ENCODE results near the gene ZBTB21.

ZBTB21 gene

DNA sequence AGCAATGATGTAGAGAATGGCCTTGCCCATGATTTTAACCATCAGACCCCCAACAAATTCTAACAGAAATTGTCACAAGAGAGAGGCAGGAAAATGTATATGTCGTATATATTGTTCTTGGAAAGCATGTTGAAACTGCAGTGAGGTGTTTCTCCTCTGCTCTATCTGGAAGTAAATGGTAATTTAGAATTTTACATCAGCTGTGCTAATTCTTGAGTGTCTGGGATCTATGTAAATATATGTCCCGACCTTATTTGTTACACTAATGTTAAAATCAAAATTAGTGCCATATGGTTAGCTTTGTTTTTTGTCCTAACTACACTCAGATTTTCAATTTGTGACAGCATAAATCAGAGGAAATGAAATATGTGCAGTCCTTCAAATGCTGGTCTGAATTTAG, 20.5 kb downstream of the ZBTB21 start:
- no peak for DNase-seq

DNA sequence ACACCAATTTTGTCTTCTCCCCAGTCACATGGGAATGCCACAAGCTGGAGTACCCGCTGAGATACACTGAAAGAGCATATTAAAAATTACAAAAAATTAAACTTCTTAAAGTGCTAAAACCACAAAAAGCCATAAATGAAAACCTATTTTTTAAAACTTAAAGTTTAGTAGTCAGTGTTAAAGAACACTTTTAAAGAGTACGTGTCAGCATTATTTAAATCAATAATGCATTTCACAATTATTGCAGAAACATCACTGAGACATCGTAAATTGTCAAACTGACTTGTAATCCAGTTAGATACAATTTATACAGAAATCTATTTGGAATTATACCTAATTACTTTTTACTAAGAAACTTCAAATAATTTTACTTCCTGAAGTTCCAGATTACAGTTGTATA, 22.9 kb downstream of the ZBTB21 start:
- no peak for DNase-seq

DNA sequence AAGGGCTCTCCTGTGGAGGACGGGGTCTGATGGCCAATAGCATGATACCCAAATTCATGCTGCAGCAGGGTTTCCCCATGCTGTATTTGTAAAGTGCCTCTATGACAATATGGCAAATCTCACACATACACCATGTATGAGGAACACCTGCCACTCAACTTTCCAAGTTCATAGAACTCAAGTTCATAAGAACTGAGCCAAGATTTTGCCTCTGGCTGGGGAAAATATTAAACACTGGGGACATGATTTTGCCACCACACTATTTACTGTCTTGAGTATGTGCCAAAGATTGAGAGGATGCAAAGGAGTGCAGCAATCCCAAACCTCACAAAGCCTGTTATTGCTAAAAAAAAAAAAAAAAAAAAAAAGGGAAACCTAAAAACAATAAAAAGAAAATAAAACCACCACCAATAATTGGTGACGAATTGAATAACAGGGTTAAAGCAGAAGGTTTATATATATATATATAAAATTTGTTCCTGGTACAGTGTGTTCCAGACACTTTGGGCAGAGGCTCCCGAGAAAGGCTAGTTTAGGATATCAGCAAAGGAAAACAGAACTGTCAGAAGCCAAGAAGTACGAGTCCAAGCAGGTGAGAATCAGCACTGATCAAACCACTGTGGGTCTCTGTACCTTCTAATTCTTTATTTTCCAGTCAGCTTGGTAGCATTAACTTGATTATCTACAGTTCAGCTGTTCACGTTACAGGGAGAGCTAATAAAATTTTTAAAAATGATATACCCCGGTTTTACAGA, 24.3 kb downstream of the ZBTB21 start:
- DNase-seq: no peak

DNA sequence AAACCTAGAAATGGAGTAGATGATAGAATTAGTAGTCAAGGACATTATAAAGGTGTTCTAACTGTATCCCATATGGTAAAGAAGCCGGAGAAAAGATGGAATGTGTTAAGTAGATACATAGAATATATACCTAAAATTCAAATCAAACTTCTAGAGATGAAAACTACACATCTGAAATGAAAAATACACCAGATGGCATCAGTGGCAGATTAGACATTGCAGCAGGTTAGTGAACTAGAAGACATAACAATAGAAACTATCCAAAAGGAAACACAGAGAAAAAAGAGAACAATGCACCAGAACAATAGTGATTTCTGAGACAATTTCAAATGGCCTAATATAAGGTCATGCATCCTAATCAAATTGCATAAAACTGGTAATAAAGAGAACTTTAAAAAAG, 26.9 kb downstream of the ZBTB21 start:
- no peak for DNase-seq

DNA sequence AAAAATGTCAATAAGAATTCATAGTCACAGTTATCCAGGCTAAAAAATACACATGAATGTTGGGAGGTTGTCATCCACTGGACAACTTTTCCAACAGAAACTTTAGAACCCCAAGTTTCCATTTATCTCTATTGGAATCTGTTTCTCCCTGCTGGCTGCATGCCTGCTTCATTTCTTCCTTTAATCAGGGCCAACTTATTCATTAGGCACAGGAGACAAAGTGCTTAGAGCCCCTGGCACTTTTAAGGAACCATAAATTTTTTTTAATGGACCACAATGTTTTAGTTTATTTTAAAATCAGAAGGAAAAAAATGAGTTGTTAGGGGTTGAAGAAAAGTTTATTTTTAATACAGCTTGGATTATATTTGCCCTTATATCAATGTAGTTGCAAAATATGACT, 29.6 kb downstream of the ZBTB21 start:
- no peak for DNase-seq

DNA sequence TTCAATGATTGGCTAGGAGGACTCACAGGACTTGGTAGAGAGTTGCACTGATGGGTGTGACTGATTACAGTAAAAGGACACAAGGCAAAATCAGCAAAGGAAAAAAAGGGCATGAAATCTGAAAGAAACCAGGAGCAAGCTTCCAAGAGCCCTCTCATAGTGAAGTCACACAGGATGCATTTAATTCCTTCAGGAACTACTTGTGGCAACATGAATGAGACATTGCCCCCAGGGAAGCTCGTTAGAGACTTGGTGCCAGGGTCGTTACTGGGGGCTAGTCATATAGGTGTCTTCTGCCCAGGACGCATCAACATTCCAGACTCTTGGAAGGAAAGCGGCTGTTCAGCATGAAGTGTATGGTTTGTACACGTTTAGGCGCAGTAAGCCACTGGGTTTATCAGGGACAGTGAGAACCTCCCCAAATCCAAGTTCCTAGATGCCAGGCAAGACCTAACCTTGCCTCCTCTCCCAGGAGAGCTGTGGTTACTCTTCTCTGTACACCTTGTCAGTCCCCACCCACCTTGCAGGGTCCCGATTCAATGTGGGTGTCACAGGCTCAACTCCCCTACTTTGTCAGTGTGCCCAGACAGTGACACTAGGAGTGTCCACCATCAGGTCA, 30.3 kb downstream of the ZBTB21 start:
- no peak for DNase-seq

DNA sequence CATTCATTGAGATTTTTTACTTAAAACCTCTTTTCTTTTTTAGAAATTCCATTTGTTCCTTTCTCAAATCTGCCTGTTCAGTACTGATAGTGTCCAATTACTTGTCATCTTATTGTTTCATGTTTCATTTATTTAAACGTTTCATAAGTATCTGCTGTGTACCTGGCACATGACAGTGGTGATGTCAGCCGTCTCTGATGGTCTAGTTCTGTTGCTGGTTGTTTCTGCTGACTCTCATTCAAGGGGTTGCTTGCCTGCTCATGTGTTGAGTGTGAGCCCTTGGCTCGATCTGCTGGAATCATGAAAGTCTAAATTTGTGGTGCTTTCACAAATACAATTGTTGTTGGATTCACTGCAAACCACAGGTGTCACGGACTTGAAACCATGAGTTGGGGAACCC, 30.8 kb downstream of the ZBTB21 start:
- DNase-seq: no peak

DNA sequence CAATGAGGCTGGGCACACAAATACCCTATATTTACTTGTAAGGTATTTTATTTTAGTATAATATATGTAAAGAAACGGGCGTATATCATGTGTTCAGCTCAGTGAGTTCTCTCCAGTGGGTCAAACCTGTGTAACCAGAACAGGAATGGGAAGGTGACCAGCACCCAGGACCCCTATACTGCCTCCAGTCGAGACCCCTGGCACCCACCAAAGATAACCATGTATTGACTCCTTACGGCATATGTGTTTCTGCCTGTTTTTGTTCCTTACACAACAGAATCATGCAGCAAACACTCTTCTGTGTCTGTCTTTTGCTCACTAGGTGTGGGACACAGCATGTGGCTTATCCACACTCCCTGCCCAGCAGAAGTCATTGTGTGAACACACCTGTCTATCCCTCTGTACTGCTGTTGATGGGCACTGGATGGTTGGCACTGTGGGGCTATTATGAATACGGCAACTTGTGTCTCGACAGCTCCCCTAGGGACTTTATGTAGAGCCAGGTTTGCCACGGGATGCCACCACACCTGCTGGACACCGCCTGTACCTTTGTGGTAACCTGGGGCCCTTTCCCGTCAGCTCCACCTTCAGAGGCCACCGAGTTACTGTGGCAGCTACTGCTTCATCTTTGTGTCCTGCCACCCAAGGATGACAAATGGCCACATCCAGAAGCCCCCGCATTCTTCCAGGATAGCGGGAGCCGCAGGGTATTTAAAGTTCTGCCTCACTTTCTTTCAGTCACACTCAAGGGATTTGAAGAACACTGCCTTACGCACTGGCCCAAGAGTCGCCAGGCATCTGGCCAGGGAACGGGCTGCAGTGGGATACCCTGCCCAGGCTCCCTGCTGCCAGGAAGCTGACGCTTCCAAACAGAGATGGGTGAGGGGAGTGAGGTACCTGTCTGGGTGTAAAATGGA, 32.9 kb downstream of the ZBTB21 start:
- no peak for DNase-seq

DNA sequence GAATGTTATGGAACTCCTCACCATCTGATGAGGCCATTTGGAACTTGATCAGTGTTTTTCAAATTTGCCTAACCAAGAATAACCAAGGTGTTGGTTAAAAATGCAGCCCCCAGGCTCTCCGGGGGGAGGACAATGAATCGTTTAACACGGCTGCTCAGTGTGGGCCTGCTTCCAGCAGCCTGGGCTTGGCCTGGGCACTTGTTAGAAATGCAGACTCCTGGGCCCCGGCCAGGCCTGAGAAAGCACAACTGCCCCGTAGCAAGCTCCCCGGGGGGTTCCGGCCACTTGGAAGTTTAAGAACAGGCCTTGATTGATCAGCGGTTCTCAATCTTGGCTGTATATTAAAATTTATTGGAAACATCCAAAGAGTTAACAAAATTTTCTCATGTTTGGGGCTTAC, 33.5 kb downstream of the ZBTB21 start:
- no peak for DNase-seq

DNA sequence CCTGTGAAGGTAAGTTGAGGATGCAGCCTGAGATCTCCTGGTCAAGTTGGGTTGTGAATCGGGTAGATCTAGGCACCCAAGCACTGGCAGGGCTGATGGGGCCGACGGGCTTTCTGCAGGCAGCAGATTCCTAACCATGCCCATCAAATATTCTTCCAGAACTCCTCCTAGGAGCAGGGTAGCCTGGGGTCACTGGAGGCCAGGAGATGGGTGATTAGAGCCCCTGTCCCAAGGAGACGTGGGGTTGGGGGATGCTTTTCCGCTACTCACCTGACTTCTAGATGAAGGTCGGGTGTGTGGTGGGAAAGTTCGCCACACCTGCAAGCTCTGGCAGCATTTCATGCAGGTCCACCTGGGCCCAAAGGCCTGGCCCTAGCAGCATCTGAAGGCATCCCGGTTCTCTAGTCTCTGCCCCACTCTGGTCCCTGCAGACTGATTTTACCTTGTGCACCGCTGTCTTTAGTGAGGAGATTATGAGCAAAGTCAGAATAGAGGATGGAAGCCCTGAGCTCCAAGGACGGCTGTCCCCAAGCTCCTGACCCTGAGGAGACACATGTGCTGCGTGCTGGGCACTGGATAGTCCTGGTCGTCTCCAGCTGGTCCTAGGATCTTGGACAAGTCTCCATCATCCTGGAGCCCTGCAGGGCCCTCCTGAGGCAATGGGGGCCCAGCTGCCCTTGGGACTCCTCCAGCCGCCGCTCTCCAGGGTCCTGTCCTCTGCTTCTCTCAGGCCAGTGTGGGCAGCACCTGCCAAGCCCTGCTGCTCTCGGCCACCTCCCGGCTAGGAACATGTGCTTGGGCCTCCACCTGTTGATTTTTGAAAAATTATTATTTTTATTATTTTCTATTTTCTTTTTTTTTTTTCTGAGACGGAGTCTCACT, 34.5 kb downstream of the ZBTB21 start:
- DNase-seq: no peak

DNA sequence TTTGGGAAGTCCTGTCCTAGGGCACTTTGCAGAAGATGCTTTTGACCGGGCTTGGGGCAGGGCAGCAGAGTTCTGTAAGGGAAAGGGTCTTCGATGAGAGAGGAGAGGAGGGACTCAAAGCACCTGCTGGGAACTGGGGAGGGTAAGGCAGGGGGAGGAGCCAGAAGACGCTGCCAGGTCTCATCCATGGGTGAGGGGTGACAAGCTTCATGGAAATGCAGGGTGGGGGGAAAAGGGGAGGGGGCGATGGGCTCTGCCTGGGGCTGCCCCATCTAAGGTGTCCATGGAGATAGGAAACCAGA, 35.5 kb downstream of the ZBTB21 start:
- no peak for DNase-seq

DNA sequence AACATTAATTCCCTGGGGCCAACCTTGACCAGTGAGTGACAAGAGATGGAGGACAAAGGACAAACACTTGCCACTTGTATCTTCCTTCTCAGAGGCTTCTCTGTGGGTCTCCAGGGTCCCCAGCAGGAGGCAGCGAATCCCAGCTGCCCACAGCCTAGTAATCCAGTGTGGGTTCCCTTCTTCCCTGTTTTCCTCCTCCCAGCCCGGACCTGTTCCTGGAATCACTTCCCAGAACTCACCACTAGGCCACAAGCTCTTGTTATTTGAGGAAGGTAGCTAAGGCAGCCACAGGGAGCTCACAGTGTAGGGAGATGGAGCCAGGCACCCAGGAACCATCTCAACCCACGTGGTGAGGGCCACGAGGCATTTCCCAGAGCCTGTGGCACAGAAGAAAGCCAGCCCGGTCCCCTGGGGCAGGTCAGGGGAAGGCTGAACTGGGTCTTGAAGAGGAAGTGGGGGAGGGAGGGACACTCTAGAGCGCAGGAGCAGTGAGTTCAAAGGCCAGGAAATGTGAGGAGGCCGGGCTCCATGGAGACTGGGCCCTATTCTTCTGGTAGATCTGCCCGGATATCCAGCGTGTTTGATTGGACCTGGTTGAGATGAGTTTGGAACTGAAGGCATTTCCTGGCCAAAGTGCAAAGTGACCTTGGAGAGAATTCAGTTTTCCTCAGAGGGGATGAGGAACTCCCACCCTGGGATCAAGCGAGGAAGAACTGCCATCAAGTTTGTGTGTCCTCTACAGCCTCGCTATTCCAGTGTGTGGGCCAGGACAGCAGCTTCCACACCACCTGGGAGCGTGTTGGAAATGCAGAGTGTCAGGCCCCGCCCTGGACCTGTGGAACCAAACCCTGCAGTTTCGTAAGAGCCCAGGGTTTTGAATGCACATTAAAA, 36.1 kb downstream of the ZBTB21 start:
- no peak for DNase-seq

DNA sequence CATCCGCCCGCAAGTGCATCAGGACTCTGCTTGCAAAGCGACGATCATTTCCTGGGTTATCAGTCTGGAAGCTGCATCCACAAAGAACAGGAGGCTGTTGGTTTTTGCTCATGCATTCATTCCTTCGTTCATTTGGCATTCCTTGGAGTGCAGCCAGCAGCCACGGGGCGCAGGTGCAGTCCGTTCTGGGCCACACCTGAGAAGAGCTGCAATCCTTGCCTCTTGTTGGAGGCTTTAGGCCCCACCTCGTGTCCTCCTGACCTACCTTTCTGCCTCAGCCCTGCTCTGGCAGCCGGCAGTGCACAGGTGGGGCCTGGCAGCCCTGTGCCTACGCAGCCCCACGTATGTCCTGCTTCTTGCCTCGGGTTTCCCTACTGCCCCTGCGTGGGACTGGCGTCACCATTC, 36.7 kb downstream of the ZBTB21 start:
- no peak for DNase-seq

DNA sequence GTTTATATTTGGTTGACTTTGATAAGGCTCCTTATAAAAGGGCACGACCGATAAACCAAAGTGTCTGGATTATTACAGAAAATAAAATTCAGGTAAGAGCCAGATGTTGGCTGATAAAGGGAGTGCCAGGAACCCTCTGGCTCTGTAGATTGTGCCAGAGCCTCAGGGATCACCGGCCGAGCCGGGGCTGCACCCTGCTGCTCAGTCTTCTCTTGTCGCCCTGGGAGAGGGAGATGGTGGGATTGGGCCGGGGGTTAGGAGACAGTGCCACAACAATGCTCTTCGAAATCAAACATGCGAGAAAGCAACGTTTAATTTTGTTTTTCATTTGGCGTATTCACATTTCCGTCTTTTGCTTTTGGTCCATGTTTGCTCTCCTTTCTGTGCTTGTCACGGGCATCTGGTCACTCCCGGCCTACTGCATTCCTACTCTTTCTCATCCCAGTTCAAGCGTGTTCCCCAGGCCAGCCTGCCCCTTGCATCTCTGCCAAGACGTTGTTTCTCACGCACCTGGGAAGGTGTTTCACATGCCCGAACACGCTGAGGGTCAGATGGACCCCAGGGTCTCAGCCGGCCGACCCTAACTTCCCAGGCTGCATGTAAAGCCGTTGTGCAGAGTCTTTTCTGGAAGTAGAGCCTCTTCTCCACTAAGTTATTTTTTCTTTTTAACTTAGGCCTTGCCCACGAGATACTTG, 37.5 kb downstream of the ZBTB21 start:
- DNase-seq: no peak

DNA sequence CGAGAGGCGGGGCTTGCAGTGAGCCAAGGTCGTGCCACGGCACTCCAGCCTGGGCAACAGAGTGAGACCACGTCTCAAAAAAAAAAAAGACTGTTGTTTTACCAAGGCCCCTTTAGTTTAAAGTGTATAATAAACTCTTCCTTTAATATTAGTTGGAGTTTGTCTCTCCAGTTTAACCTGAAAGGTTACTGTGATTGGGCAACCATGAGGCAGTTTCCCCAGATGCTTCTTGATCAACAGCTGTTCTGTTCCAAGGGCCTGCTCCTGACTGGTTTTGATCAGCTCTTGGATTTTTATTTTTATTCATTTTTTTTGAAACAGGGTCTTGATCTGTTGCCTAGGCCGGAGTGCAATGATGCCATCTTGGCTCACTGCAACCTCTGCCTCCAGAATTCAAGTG, 38.3 kb downstream of the ZBTB21 start:
- no peak for DNase-seq

DNA sequence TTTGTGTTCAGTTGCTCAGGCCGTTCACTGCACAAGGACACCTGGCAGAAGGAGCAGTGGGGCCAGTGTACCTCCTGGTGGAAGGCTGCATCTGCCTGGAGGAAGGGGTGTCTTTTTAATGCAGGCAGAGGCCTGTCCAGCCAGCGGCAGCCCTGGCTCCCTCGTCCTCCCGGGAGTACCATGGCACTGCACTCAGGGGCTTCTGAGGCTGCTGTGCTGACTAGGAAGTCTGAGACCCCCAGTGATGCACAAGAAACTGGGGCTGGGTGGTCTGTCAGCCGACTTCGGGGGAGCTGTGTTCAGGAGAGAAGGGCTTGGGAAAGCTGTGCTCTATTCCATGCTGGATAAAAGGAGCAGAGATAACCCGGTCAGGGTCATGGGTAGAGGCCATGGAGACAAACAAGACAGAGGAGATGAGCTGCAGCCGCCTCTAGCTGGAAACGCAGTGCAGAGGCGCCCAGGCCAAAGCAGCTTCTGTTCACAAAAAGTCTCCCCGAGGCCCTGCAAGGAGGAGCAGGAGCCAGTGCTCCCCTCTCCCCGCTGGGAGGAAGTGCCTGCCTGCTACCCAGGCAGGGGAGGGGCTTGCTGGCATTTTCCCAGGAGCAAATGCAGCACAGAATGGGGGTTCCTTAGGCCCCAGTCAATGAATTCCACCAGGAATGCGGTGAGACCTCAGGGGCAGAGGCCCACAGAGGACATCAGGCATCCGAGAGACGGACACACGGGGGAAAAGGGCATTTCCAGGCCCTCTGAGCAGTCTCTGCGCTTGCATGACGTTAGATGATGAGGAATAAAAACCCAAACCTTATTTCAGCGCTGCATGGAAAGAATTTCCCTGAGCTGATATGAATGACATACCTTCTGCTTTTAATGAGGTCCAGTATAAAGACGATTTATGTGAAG, 39.2 kb downstream of the ZBTB21 start:
- DNase-seq: no peak

DNA sequence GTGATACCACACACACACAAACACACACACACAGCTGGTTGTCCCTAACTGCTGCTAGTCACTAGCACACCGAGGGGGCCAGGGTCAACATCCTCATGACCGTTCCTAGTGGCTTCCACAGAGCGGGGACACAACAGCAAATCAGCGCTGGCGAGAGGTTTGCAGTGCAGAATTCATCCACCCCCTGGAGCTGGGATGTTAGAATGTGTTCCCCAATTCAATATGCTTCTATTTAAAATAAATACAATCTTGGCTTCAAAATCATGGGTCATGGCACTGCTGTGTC, 40.1 kb downstream of the ZBTB21 start:
- DNase-seq: no peak

DNA sequence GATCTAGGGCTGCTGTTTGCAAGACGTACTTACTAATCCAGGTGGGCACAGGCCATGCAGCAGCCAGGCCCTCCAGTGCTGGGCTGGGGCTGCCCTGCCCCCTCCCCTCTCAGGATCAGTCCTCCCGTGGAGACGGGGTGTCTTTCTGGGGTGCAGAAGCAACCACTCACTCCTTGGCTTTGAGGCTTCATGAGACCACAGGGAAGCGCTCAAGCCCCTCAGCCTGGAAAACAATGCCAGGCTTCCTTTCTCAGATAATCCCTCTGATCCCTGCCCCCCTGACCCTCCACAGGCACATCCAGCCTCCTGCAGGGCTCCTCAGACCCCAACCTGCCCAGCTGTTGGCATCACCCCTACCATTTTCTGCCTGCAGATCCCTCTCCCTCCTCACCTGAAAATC, 42.5 kb downstream of the ZBTB21 start:
- no peak for DNase-seq

DNA sequence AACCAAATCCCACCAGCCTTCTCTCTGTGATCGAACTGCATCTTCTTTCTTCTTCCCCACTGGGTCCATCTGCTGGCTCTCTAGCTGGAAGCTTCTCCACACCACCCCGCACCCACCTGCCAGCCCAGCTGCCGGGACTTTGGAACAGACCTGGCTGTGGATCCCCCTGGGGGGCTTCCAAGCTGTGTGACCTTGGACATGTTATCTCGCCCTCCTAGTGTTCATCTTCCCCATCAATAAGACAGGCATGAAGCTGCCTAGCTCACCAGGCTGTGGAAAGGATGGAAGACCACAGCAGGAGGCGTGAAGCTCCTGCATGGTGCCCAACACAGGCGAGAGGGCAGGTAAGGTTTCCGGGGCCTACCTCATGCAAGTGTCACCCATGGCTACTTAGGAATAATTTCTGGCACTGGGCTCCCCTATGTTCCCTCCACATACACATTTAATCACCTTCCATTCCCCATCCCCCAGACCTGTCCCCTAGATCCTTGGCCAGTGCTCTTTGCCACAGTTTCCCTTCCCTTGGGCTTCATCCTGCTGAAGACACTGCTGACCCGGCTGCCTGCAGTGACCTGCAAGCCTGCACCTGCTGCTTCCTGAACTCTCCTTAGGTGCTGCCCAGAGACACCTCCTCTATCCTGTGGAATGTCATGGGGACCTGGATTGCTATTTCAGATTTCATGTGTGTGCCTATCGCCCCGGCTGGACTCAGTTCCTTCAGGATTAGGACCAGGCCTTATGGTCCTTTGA, 43.1 kb downstream of the ZBTB21 start:
- DNase-seq: no peak

Data from left hindlimb (tissue), 1 donor.